Hypothalamus (tissue), 51 donors: Measurements from ENCODE around the gene SLCO4A1.
A peak's percentile ranks its signal among the peaks of the same experiment; 100 is the strongest.

ENCODE experiments used
- DNase-seq, 51 donors: peaks; one replicate each; lab custom pipeline; 2025; lab: John Stamatoyannopoulos, UW

Gene SLCO4A1

GRCh38 chr20:62709537-62709905 lies 67.2 kb downstream of the SLCO4A1 start:
- no peak for DNase-seq

GRCh38 chr20:62710221-62710885 lies 68.0 kb downstream of the SLCO4A1 start:
- no peak for DNase-seq

DNA sequence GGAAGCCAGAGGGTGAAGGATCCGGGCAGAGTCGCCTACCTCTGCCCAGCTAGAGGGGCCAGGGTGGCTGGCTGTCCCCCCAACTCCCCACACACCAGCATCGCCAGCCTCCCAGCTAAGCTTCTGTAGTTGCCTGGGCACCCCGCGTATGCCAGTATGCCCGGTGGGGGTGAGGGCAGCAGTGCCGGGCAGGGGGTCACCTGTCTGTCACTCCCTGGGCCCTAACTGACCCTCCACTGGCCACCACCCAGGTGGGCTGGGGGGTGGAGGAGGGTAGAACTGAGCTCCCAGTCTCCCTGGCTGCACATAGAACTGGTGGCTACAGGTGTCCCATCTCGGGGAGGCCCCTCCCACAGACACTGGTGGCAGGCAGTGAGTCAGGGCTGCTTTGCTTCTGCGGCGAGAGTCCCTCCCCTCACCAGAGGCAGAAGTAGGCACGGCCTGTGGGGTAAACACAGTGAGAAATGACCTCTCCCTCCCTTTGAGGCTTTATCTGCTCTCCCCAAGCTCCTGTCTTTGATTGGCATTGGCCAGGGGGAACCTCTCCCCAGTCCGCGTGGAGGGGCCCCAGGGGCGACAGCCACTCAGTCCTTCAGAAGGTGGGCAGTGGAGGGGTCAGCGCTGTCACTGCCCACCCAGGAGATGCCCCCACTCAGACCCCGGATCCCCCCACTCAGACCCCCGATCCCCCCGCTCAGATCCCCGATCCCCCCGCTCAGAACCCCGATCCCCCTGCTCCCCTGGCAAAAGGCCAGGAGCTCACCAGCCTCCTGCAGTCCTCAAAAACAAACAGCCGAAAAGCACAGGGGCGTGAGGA lies 68.8 kb downstream of the SLCO4A1 start:
- peak in 1 of 51 donors; percentile 33 for DNase-seq

DNA sequence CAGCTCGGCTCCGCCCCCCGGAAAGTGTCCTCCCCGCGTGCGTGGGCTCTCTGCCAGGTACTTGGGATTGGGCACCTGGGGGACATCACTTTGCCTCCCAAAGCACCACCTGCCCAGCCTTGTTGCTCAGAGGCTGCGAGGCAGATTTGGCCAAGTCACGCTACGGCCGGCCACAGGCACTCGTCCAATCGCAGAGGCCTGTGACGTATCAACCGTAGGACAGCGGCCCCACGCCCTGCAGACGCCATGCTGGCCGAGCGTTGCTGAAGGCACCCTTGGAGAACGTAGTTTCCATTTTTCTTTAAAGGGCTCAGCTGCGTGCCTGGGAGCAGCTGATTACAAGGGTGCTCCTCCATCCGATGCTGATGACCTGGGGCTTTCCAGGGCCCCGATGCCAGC lies 69.4 kb downstream of the SLCO4A1 start:
- DNase-seq = peak in 1 of 51 donors; percentile 8

- DNase-seq = no peak
Measured at GRCh38 chr20:62712606-62713005, 70.3 kb downstream of the SLCO4A1 start.

- no peak for DNase-seq
Measured at GRCh38 chr20:62714006-62714405, 71.7 kb downstream of the SLCO4A1 start.

DNA sequence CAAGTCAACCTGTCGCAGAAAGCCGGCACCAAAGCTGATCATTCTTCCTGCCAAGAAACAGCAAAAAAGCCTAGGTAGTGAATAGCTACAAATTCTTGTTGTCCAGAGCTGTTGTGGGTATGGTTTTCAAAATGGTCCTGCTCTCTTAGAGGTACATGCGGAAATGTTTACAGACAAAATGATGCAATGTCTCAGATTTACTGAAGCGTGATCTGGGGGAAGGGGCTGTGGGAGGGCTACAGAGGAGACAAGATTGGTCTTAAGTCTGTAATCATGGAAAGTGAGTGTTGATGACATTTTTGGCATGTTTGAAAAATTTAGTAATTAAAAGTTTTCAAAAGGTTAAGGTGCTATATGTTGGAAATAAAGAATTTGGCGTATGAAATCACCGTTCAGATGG lies 72.5 kb downstream of the SLCO4A1 start:
- DNase-seq = no peak

DNA sequence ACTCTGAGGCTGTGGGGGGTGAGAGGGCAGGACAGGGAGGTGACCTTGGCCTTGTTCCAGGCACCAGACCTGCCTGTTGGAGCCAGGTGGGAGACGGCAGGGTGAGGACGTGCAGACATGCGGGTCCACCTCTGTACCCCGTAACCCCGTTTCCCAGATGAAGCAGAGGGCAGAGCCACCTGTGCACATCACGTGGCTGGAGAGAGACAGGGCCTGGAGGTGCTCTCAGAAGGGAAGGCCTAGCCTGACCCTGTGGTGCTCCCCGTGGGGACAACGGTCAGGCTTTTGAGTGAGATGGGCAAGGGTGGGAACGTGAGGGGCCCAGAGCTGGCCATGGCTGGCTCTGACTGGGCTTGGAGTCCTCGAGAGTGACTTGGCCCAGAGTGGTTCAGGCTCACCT lies 72.9 kb downstream of the SLCO4A1 start:
- no peak for DNase-seq

DNA sequence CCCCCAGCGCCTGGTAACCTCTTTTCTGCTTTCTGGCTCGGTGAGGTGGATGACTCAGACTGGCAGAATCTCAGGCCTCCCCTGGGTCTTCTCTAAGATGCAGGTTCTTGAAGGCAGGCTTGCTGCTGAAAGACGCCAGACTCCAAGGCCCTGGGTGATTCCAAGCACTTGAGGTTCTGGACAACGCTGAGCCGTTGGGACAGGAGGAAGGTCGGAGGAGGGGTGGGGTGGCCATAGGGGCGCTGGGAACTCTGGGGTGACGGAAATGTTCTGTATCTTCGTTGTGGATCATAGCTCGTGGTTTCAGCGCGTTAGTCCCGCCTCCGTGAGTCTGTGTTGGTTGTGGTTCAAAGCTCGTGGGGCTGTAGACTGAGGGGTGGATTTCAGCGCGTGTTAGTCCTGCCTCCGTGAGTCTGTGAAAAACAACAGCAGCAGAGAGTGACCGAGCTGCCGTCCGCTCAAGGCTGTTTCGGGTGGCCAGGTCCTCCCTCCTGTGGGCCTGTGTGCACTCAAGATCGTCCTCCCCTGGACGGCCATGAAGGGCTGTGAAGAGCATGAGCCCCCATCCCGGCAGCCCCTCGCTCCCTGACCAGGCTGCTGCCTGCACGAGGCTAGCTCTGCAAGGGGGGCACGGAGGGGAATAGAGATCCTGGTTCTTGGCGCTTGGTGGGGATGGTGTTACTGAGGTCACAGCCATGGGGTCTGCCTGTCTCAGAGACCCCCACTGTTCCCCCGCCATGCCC lies 74.1 kb downstream of the SLCO4A1 start:
- no peak for DNase-seq

- no peak for DNase-seq
Measured at GRCh38 chr20:62716941-62717310, 74.6 kb downstream of the SLCO4A1 start.

- no peak for DNase-seq
Measured at GRCh38 chr20:62717933-62718332, 75.6 kb downstream of the SLCO4A1 start.

- no peak for DNase-seq
Measured at GRCh38 chr20:62718546-62718945, 76.2 kb downstream of the SLCO4A1 start.

DNA sequence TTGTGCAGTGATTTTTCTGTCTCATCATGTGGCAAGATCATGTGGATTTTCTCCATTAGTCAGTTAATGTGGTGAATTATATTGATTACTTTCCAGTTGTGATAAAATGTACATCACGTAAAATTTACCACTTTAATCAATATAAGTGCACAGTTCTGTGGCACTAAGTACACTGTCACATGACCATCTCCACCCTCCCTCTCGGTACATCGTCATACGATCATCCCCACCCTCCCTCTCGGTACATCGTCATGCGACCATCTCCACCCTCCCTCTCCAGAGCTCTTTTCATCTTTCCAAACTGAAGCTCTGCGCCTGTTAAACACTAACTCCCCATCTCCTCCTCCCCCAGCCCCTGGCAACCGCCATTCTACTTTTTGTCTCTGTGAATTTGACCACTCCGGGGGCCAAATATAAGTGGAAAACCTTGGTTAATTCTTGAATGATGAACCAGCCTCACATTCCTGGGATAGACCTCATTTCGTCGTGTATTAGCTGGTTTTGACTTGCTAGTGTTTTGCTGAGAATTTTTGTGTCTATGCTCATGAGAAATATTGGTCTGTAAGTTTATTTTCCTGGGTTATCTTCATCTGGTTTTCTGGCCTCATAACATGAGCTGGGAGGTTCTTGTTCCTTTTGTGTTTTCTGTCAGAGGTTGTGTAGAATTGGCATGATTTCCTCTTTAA lies 77.1 kb downstream of the SLCO4A1 start:
- no peak for DNase-seq
